NCI-H2196 treated with DMSO at 0.1 percent for 48 hours (cell line): ENCODE measurements around the gene DPP4.
"Not testable (repeated sequence)": the region's sequence is repeated elsewhere in the genome, so short reads cannot be mapped to it uniquely, and the experiment has no call there.

Experiments
- DNase-seq: peaks from one replicate; lab custom pipeline; 2025; ENCODE audit not compliant: unreplicated experiment; lab: John Stamatoyannopoulos, UW

Gene DPP4

GRCh38 chr2:161992531-161992930, 81.5 kb downstream of the DPP4 start:
- no peak for DNase-seq

- DNase-seq: no peak
Measured at GRCh38 chr2:161991991-161992390, 82.0 kb downstream of the DPP4 start.

GRCh38 chr2:161990741-161991140, 83.3 kb downstream of the DPP4 start:
- no peak for DNase-seq

GRCh38 chr2:161990036-161990435, 84.0 kb downstream of the DPP4 start:
- no peak for DNase-seq

GRCh38 chr2:161988589-161988988, 85.4 kb downstream of the DPP4 start:
- no peak for DNase-seq

- DNase-seq: no peak
Measured at GRCh38 chr2:161987311-161987710, 86.7 kb downstream of the DPP4 start.

- no peak for DNase-seq
Measured at GRCh38 chr2:161983866-161984265, 90.1 kb downstream of the DPP4 start.

- no peak for DNase-seq
Measured at GRCh38 chr2:161983331-161983651, 90.7 kb downstream of the DPP4 start.

GRCh38 chr2:161982548-161983330, 91.3 kb downstream of the DPP4 start:
- DNase-seq: no peak

GRCh38 chr2:161981679-161982250, 92.2 kb downstream of the DPP4 start:
- no peak for DNase-seq

- no peak for DNase-seq
Measured at GRCh38 chr2:161980976-161981375, 93.0 kb downstream of the DPP4 start.

GRCh38 chr2:161979490-161979889, 94.5 kb downstream of the DPP4 start:
- DNase-seq: no peak

- not testable (repeated sequence) for DNase-seq
Measured at GRCh38 chr2:161977926-161978325, 96.1 kb downstream of the DPP4 start.

GRCh38 chr2:161976917-161977316, 97.1 kb downstream of the DPP4 start:
- DNase-seq: no peak

- DNase-seq: no peak
Measured at GRCh38 chr2:161976295-161976694, 97.7 kb downstream of the DPP4 start.

- no peak for DNase-seq
Measured at GRCh38 chr2:161975813-161976160, 98.2 kb downstream of the DPP4 start.

- no peak for DNase-seq
Measured at GRCh38 chr2:161975062-161975812, 98.8 kb downstream of the DPP4 start.

- no peak for DNase-seq
Measured at GRCh38 chr2:161974461-161974860, 99.6 kb downstream of the DPP4 start.

- DNase-seq: no peak
Measured at GRCh38 chr2:161972866-161973265, 101.1 kb downstream of the DPP4 start.

GRCh38 chr2:161972232-161972631, 101.8 kb downstream of the DPP4 start:
- DNase-seq: no peak

GRCh38 chr2:161971551-161971950, 102.5 kb downstream of the DPP4 start:
- DNase-seq: no peak

GRCh38 chr2:161969159-161969558, 104.9 kb downstream of the DPP4 start:
- no peak for DNase-seq
